Measurements from ENCODE around the gene GNG2. TPM values are rescaled to one million over a fixed set of nuclear protein-coding genes. Genes with fewer than 3 reads are reported as not detected.

The GNG2 gene
- total RNA-seq, 1 experiment from 2014 or later, result 18.9 TPM

GRCh38 chr14:51954031-51954430, 93.6 kb downstream of the GNG2 start:
- BruUV-seq (replicated peaks), result no TSS peak
- ChIA-PET POLR2A (ENCODE audit: low non-redundant PET) (no interaction called here), CTCF (no interaction called here)

GRCh38 chr14:51954657-51955056, 94.2 kb downstream of the GNG2 start:
- ChIA-PET CTCF (no interaction called here), POLR2A (ENCODE audit: low non-redundant PET) (no interaction called here)
- Histone ChIP-seq H3K27me3 (replicated peaks; ENCODE audit: insufficient read depth, low read depth, low read length, poor library complexity) (no peaks in the 10 kb centered on the region), H3K4me1 (ENCODE audit: insufficient read depth, low read length, poor library complexity, severe bottlenecking) (no peaks in the 10 kb centered on the region), H3K27ac (ENCODE audit: low read depth, low read length, poor library complexity, severe bottlenecking) (no peak overlapping the region), H3K4me3 (ENCODE audit: low read depth, low read length, poor library complexity, severe bottlenecking) (no peak overlapping the region), H3K9me3 (ENCODE audit: low read depth, low read length, poor library complexity, severe bottlenecking) (peaks cover 15% of the 10 kb centered on the region), H3K36me3 (ENCODE audit: insufficient read depth, low read length, poor library complexity, severe bottlenecking) (no peaks in the 10 kb centered on the region)
- DNase-seq (ENCODE audit: low spot score), result no peak
- TF ChIP-seq EZH2 (IDR thresholded peaks at IDR 0.05; ENCODE audit: borderline replicate concordance, low read depth, low read length, poor library complexity, severe bottlenecking) (no peak), CTCF (conservative IDR thresholded peaks at IDR 0.05; ENCODE audit: low read depth, low read length) (0 out of 2 replicates have a peak, but pooled peaks have one; percentile 25)
- intact Hi-C loops (cut with micrococcal nuclease; ENCODE audit: unreplicated experiment), result no loop called here
- BruUV-seq (replicated peaks), result no TSS peak

More at GRCh38 chr14:51954031-51954430, 93.6 kb downstream of the GNG2 start:
- H3K4me1 ChIP-seq (ENCODE audit: insufficient read depth, low read length, poor library complexity, severe bottlenecking), result no peaks in the 10 kb centered on the region
- intact Hi-C loops (cut with micrococcal nuclease; ENCODE audit: unreplicated experiment), result no loop called here
- DNase-seq (ENCODE audit: low spot score), result no peak
- peaks cover 8% of the 10 kb centered on the region for H3K9me3 ChIP-seq (ENCODE audit: low read depth, low read length, poor library complexity, severe bottlenecking)
- no peak for TF ChIP-seq EZH2 (IDR thresholded peaks at IDR 0.05; ENCODE audit: borderline replicate concordance, low read depth, low read length, poor library complexity, severe bottlenecking)
- no peak for TF ChIP-seq CTCF (conservative IDR thresholded peaks at IDR 0.05; ENCODE audit: low read depth, low read length)
- H3K27me3 ChIP-seq (replicated peaks; ENCODE audit: insufficient read depth, low read depth, low read length, poor library complexity), result no peaks in the 10 kb centered on the region
- no peaks in the 10 kb centered on the region for H3K36me3 ChIP-seq (ENCODE audit: insufficient read depth, low read length, poor library complexity, severe bottlenecking)
- no peak overlapping the region for H3K27ac ChIP-seq (ENCODE audit: low read depth, low read length, poor library complexity, severe bottlenecking)
- no peak overlapping the region for H3K4me3 ChIP-seq (ENCODE audit: low read depth, low read length, poor library complexity, severe bottlenecking)

- Histone ChIP-seq H3K4me3 (ENCODE audit: low read depth, low read length, poor library complexity, severe bottlenecking) (no peak overlapping the region), H3K27ac (ENCODE audit: low read depth, low read length, poor library complexity, severe bottlenecking) (no peak overlapping the region), H3K4me1 (ENCODE audit: insufficient read depth, low read length, poor library complexity, severe bottlenecking) (peaks cover 9% of the 10 kb centered on the region), H3K27me3 (replicated peaks; ENCODE audit: insufficient read depth, low read depth, low read length, poor library complexity) (no peaks in the 10 kb centered on the region), H3K36me3 (ENCODE audit: insufficient read depth, low read length, poor library complexity, severe bottlenecking) (no peaks in the 10 kb centered on the region), H3K9me3 (ENCODE audit: low read depth, low read length, poor library complexity, severe bottlenecking) (peaks cover 21% of the 10 kb centered on the region)
- intact Hi-C loops (cut with micrococcal nuclease; ENCODE audit: unreplicated experiment), result no loop called here
- peak; percentile 17 for DNase-seq (ENCODE audit: low spot score)
- TF ChIP-seq EZH2 (IDR thresholded peaks at IDR 0.05; ENCODE audit: borderline replicate concordance, low read depth, low read length, poor library complexity, severe bottlenecking) (no peak), CTCF (conservative IDR thresholded peaks at IDR 0.05; ENCODE audit: low read depth, low read length) (no peak)
- ChIA-PET CTCF (interaction anchor here (0.7 kb wide), 1 partner anchor 134 kb away, joined by 4 read pairs; no protein-coding TSS in a partner anchor), POLR2A (ENCODE audit: low non-redundant PET) (no interaction called here)
- no TSS peak for BruUV-seq (replicated peaks)
Observed at GRCh38 chr14:51957950-51958349, 97.5 kb downstream of the GNG2 start.
